Esophagus squamous epithelium (tissue), 5 donors: ENCODE results near the gene SNX9. TPM values are rescaled to one million over a fixed set of nuclear protein-coding genes. Genes with fewer than 3 reads are reported as not detected.

Experiments
- DNase-seq: peaks from one replicate; lab custom pipeline; 2025; lab: John Stamatoyannopoulos, UW
- H3K27ac ChIP-seq, 4 donors: fragments of 200-600 bp; sonication (generic); one replicate each; pipeline ENCODE4 v1.5.1; 2016 to 2019; ENCODE audit warnings: mild to moderate bottlenecking in 1 of 4
- H3K27me3 ChIP-seq, 4 donors: fragments of 200-600 bp; sonication (generic); 1 replicate in 3 of 4; 2 replicates in 1 of 4; pipeline versions ENCODE4 v1.5.1 to v1.6.0; 2017 to 2021; ENCODE audit warnings: antibody characterized with exemption in 1 of 4
- H3K36me3 ChIP-seq, 3 donors: fragments of 200-600 bp; sonication (generic); one replicate each; pipeline ENCODE4 v1.5.1; 2016 to 2019
- H3K4me1 ChIP-seq, 3 donors: fragments of 200-600 bp; sonication (generic); one replicate each; pipeline ENCODE4 v1.5.1; 2017 to 2019
- H3K4me3 ChIP-seq, 4 donors: fragments of 200-600 bp; sonication (generic); 1 replicate in 3 of 4; 2 replicates in 1 of 4; pipeline ENCODE4 v1.5.1; 2016 to 2019; ENCODE audit warnings: mild to moderate bottlenecking in 2 of 4, moderate library complexity in 1 of 4
- H3K9me3 ChIP-seq, 3 donors: fragments of 200-600 bp; sonication (generic); one replicate each; pipeline ENCODE4 v1.5.1; 2016 to 2019
- CTCF ChIP-seq, 6 experiments: fragments of 450-650 bp in 4 of 6; fragments of 200-600 bp in 2 of 6; sonication (generic) in 2 of 6; IDR thresholded peaks; one replicate each; pipeline ENCODE4 v1.5.1; 2016 to 2019; ENCODE audit warnings: antibody characterized with exemption in 6 of 6, mild to moderate bottlenecking in 4 of 6, moderate library complexity in 4 of 6
- POLR2A ChIP-seq, 4 donors: fragments of 450-650 bp; IDR thresholded peaks; one replicate each; pipeline ENCODE4 v1.6.1; 2017; ENCODE audit warnings: antibody characterized with exemption in 4 of 4, mild to moderate bottlenecking in 4 of 4, moderate library complexity in 3 of 4
- WGBS, 2 donors: methylation state at CpG; one replicate each; pipeline ENCODE4 v1.1.5; 2018; 5-methylcytosine and 5-hydroxymethylcytosine counted together
- intact Hi-C: fragments of 100-400 bp; cut with DNase I; formaldehyde crosslinking; loops from one replicate; pipeline ENCODE4 v1.15.0; 2022
- total RNA-seq, 4 donors: library from RNA; depleted of rRNA; stranded (reverse); fragments of >200 nt; gene quantifications; one replicate each; pipeline ENCODE4 v1.1.0, GENCODE V29; 2016
- donor health status: DM: yes; HTN: yes; CAD: no.

Gene SNX9
- total RNA-seq, 4 donors from 2014 or later = 19.9 to 39.9 (median 33.5) TPM

GRCh38 chr6:157877149-157877548 lies 54.1 kb downstream of the SNX9 start:
- H3K9me3 ChIP-seq = no peaks in the 10 kb centered on the region
- peaks cover 0 to 4% (median 0%) of the 10 kb centered on the region in 3 donors for H3K4me1 ChIP-seq
- no peaks in the 10 kb centered on the region for H3K27me3 ChIP-seq
- intact Hi-C loops = loop anchor here (10.0 kb wide), 1 partner anchor 212 kb away; no protein-coding TSS in a partner anchor
- H3K4me3 ChIP-seq = no peak overlapping the region
- H3K27ac ChIP-seq = no peak overlapping the region
- peaks cover 5 to 81% (median 10%) of the 10 kb centered on the region in 3 donors for H3K36me3 ChIP-seq
- TF ChIP-seq POLR2A (IDR thresholded peaks at IDR 0.05) = no peak
- TF ChIP-seq CTCF (IDR thresholded peaks at IDR 0.05) = no peak
- WGBS, 2 donors = 80 to 83% methylated on average over 4 of the region's 4 CpGs
- no peak for DNase-seq

GRCh38 chr6:157877573-157878438 lies 54.8 kb downstream of the SNX9 start:
- DNase-seq = no peak
- peaks cover 5 to 83% (median 10%) of the 10 kb centered on the region in 3 donors for H3K36me3 ChIP-seq
- H3K4me3 ChIP-seq = no peak overlapping the region
- no peak for TF ChIP-seq POLR2A (IDR thresholded peaks at IDR 0.05)
- no peaks in the 10 kb centered on the region for H3K9me3 ChIP-seq
- intact Hi-C loops = loop anchor here (10.0 kb wide), 1 partner anchor 213 kb away; no protein-coding TSS in a partner anchor
- no peak overlapping the region for H3K27ac ChIP-seq
- H3K27me3 ChIP-seq = no peaks in the 10 kb centered on the region
- 70 to 80% methylated on average over 7 of the region's 7 CpGs for WGBS, 2 donors
- peaks cover 0 to 4% (median 0%) of the 10 kb centered on the region in 3 donors for H3K4me1 ChIP-seq

DNA sequence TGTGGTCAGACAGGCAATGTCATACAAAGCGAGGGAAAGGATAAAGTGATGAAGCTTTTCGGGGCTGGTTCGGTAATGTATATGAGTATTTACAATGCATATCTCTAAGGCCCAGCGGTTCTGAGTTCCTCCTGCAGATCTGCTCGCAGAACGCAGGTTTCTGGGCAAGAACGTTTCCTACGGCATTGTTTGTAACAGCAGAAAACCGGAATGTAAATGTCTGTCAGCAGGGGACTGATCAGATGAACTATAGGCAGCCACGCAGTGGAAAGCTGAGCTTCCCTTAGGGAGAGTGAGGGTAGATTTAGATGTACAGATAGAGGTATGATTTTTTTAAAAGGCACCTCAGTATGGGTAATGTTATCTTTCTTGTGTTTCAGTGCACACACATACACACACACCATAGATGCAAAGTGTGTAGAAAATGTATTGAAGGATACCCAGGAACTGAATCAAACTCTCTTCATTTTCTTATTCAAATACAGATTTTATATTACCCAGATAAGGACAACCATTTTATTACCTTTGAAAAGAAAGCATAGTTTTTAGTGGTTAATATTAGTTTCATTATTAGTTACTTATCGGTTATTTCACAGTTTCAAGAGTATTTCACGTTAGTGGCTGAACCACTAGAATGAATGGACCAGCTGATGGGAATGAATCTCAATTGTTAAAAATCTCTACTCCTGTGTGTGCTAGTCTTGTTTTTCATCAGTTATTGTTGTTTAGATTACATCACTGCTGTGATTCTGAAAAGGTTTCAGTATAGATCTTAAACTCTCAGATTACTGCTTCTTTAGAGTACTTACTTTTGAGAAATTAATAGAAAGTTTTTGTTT lies 56.2 kb downstream of the SNX9 start:
- no peak for DNase-seq

GRCh38 chr6:157879873-157880254 lies 56.8 kb downstream of the SNX9 start:
- H3K27me3 ChIP-seq = no peaks in the 10 kb centered on the region
- WGBS, 2 donors = 87 to 93% methylated on average over 2 of the region's 2 CpGs
- no peaks in the 10 kb centered on the region for H3K9me3 ChIP-seq
- intact Hi-C loops = loop anchor here (10.0 kb wide), 1 partner anchor 215 kb away; no protein-coding TSS in a partner anchor
- no peak for TF ChIP-seq POLR2A (IDR thresholded peaks at IDR 0.05)
- no peak for TF ChIP-seq CTCF (IDR thresholded peaks at IDR 0.05)
- peaks cover 5 to 92% (median 9%) of the 10 kb centered on the region in 3 donors for H3K36me3 ChIP-seq
- H3K4me3 ChIP-seq = no peak overlapping the region
- H3K27ac ChIP-seq = no peak overlapping the region
- no peak for DNase-seq
- H3K4me1 ChIP-seq = no peaks in the 10 kb centered on the region

More for the DNA sequence above, 56.2 kb downstream of the SNX9 start:
- Histone ChIP-seq H3K9me3 (no peaks in the 10 kb centered on the region), H3K27me3 (no peaks in the 10 kb centered on the region), H3K36me3 (peaks cover 5 to 92% (median 10%) of the 10 kb centered on the region in 3 donors), H3K27ac (no peak overlapping the region), H3K4me1 (no peaks in the 10 kb centered on the region), H3K4me3 (no peak overlapping the region)
- WGBS, 2 donors = 90 to 91% methylated on average over 12 of the region's 12 CpGs
- intact Hi-C loops = loop anchor here (10.0 kb wide), 1 partner anchor 214 kb away; no protein-coding TSS in a partner anchor
- no peak for TF ChIP-seq POLR2A (IDR thresholded peaks at IDR 0.05)
- no peak for TF ChIP-seq CTCF (IDR thresholded peaks at IDR 0.05)

GRCh38 chr6:157880534-157880933 lies 57.5 kb downstream of the SNX9 start:
- TF ChIP-seq CTCF (IDR thresholded peaks at IDR 0.05) (no peak), POLR2A (IDR thresholded peaks at IDR 0.05) (no peak)
- no peaks in the 10 kb centered on the region for H3K9me3 ChIP-seq
- intact Hi-C loops = no loop called here
- DNase-seq = no peak
- 81 to 91% methylated on average over 3 of the region's 3 CpGs for WGBS, 2 donors
- peaks cover 3 to 91% (median 5%) of the 10 kb centered on the region in 3 donors for H3K36me3 ChIP-seq
- H3K4me1 ChIP-seq = no peaks in the 10 kb centered on the region
- no peak overlapping the region for H3K27ac ChIP-seq
- H3K4me3 ChIP-seq = no peak overlapping the region
- H3K27me3 ChIP-seq = no peaks in the 10 kb centered on the region
